GM12872 (cell line): ENCODE measurements around the gene ZNF407.

ENCODE experiments used
- CTCF ChIP-seq: IDR thresholded peaks from 3 replicates; pipeline ENCODE4 v1.5.1; 2011; ENCODE audit warnings: low read depth, mild to moderate bottlenecking, low read length, moderate library complexity; ENCODE audit not compliant: insufficient read depth

The ZNF407 gene

GRCh38 chr18:74748809-74749208 lies 151.1 kb downstream of the ZNF407 start:
- no peak for TF ChIP-seq CTCF

- TF ChIP-seq CTCF: no peak
These were observed 161.3 kb downstream of the ZNF407 start for GRCh38 chr18:74758995-74759394.

GRCh38 chr18:74760026-74760425 lies 162.4 kb downstream of the ZNF407 start:
- TF ChIP-seq CTCF: no peak

- no peak for TF ChIP-seq CTCF
These were observed 162.8 kb downstream of the ZNF407 start for GRCh38 chr18:74760436-74760835.

- no peak for TF ChIP-seq CTCF
These were observed 168.6 kb downstream of the ZNF407 start for GRCh38 chr18:74766251-74766650.

GRCh38 chr18:74768096-74768495 lies 170.4 kb downstream of the ZNF407 start:
- TF ChIP-seq CTCF: no peak

- no peak for TF ChIP-seq CTCF
These were observed 175.5 kb downstream of the ZNF407 start for GRCh38 chr18:74773171-74773624.

- no peak for TF ChIP-seq CTCF
These were observed 176.8 kb downstream of the ZNF407 start for GRCh38 chr18:74774486-74774885.
